CD14-positive monocyte (primary cell): Measurements from ENCODE around the gene VPS35. TPM values are rescaled to one million over a fixed set of nuclear protein-coding genes. Genes with fewer than 3 reads are reported as not detected.
A peak's percentile ranks its signal among the peaks of the same experiment; 100 is the strongest.

Source experiments
- DNase-seq, 3 donors: peaks; one replicate each; pipeline ENCODE4 v3.0.0-alpha.2; 2011 to 2022
- H2AFZ ChIP-seq: 2 replicates; pipeline ENCODE4 v1.6.0; 2012; ENCODE audit warnings: mild to moderate bottlenecking, low read depth, low read length, inconsistent platforms; ENCODE audit not compliant: insufficient read depth, poor library complexity, severe bottlenecking
- H3K27ac ChIP-seq, 2 donors: 1 replicate in 1 of 2; 2 replicates in 1 of 2; pipeline ENCODE4 v1.5.1; 2012 to 2013; ENCODE audit warnings: low read length in 2 of 2, control low read depth in 1 of 2, inconsistent platforms in 1 of 2, low read depth in 1 of 2, mild to moderate bottlenecking in 1 of 2
- H3K27me3 ChIP-seq, 2 donors: one replicate each; pipeline versions ENCODE4 v1.6.0 to v1.6.1; 2011 to 2013; ENCODE audit warnings: low read length in 2 of 2; ENCODE audit not compliant: control insufficient read depth in 2 of 2, insufficient read depth in 2 of 2
- H3K36me3 ChIP-seq, 2 donors: replicated peaks in 1 of 2; 1 replicate in 1 of 2; 2 replicates in 1 of 2; pipeline versions ENCODE4 v1.5.1 to v1.6.1; 2012 to 2013; ENCODE audit warnings: low read length in 2 of 2, control low read depth in 1 of 2, inconsistent platforms in 1 of 2, mild to moderate bottlenecking in 1 of 2; ENCODE audit not compliant: insufficient read depth in 2 of 2, control insufficient read depth in 1 of 2
- H3K4me1 ChIP-seq, 2 donors: 1 replicate in 1 of 2; 2 replicates in 1 of 2; pipeline versions ENCODE4 v1.5.1 to v1.6.1; 2012 to 2013; ENCODE audit warnings: low read length in 2 of 2, control low read depth in 1 of 2, inconsistent platforms in 1 of 2, mild to moderate bottlenecking in 1 of 2, moderate library complexity in 1 of 2; ENCODE audit not compliant: insufficient read depth in 2 of 2, control insufficient read depth in 1 of 2
- H3K4me2 ChIP-seq: replicated peaks from 2 replicates; pipeline ENCODE3; 2012; ENCODE audit warnings: low read length, moderate library complexity, mild to moderate bottlenecking; ENCODE audit not compliant: poor library complexity, severe bottlenecking; ENCODE audit errors: extremely low read depth
- H3K4me3 ChIP-seq, 3 experiments: fragments of 200-600 bp in 1 of 3; sonication (generic) in 1 of 3; replicated peaks in 1 of 3; 1 replicate in 2 of 3; 2 replicates in 1 of 3; pipeline ENCODE4 v1.5.1; 2011 to 2013; ENCODE audit warnings: low read length in 3 of 3, mild to moderate bottlenecking in 3 of 3, control low read depth in 2 of 3, low read depth in 2 of 3, inconsistent platforms in 1 of 3, moderate library complexity in 1 of 3
- H3K79me2 ChIP-seq: 2 replicates; pipeline ENCODE4 v1.6.0; 2012; ENCODE audit warnings: mild to moderate bottlenecking, control low read depth, inconsistent platforms, low read length, moderate library complexity; ENCODE audit not compliant: insufficient read depth
- H3K9ac ChIP-seq: 2 replicates; pipeline ENCODE4 v1.6.0; 2017; ENCODE audit warnings: low read length, mild to moderate bottlenecking; ENCODE audit not compliant: insufficient read depth, poor library complexity, severe bottlenecking
- H3K9me3 ChIP-seq, 2 donors: replicated peaks in 1 of 2; 1 replicate in 1 of 2; 2 replicates in 1 of 2; pipeline versions ENCODE4 v1.5.1 to v1.6.1; 2012 to 2013; ENCODE audit warnings: low read length in 2 of 2, control low read depth in 1 of 2; ENCODE audit not compliant: control insufficient read depth in 1 of 2, insufficient read depth in 1 of 2
- H4K20me1 ChIP-seq: 2 replicates; pipeline ENCODE4 v1.6.0; 2012; ENCODE audit warnings: mild to moderate bottlenecking, low read length, control low read depth, moderate library complexity; ENCODE audit not compliant: insufficient read depth
- H3K27ac Mint-ChIP-seq, 7 donors: one replicate each; pipeline ENCODE4 v1.8.0; 2020; ENCODE audit warnings: mild to moderate bottlenecking in 7 of 7, mixed read lengths in 7 of 7, moderate library complexity in 6 of 7, inconsistent platforms in 2 of 7
- H3K27me3 Mint-ChIP-seq, 3 donors: one replicate each; pipeline ENCODE4 v1.8.0; 2021 to 2022; ENCODE audit warnings: low read depth in 3 of 3, mild to moderate bottlenecking in 3 of 3, mixed read lengths in 3 of 3, moderate library complexity in 3 of 3, inconsistent platforms in 1 of 3
- H3K36me3 Mint-ChIP-seq, 2 donors: one replicate each; pipeline ENCODE4 v1.8.0; 2020; ENCODE audit warnings: mixed read lengths in 2 of 2, inconsistent platforms in 1 of 2, mild to moderate bottlenecking in 1 of 2
- H3K4me1 Mint-ChIP-seq: one replicate; pipeline ENCODE4 v1.8.0; 2020; ENCODE audit warnings: mild to moderate bottlenecking, mixed read lengths
- H3K4me3 Mint-ChIP-seq, 2 donors: one replicate each; pipeline ENCODE4 v1.8.0; 2020; ENCODE audit warnings: mild to moderate bottlenecking in 2 of 2, mixed read lengths in 2 of 2, moderate library complexity in 1 of 2
- H3K9me3 Mint-ChIP-seq, 7 donors: one replicate each; pipeline ENCODE4 v1.8.0; 2020 to 2022; ENCODE audit warnings: mixed read lengths in 7 of 7, mild to moderate bottlenecking in 6 of 7, moderate library complexity in 6 of 7, inconsistent platforms in 2 of 7
- CTCF ChIP-seq: fragments of 200-600 bp; IDR thresholded peaks from one replicate; pipeline ENCODE4 v1.8.0; 2022; ENCODE audit warnings: antibody characterized with exemption, mild to moderate bottlenecking
- WGBS: methylation state at CpG from one replicate; pipeline ENCODE4 v1.1.5; 2013; ENCODE audit warnings: missing lambda C conversion rate; ENCODE audit not compliant: insufficient coverage; 5-methylcytosine and 5-hydroxymethylcytosine counted together
- intact Hi-C, 2 donors: fragments of 100-400 bp; cut with micrococcal nuclease; formaldehyde crosslinking; loops; one replicate each; pipeline versions ENCODE4 v1.15.0 to v1.15.1; 2023
- polyA plus RNA-seq, 3 donors: library from polyadenylated mRNA; depleted of rRNA in 1 of 3; unstranded in 2 of 3; stranded (reverse) in 1 of 3; fragments of 300-500 nt in 2 of 3; fragments of >200 nt in 1 of 3; fragmentation: Illumina TruSeq in 2 of 3; gene quantifications; 1 replicate in 2 of 3; 2 replicates in 1 of 3; pipeline ENCODE4 v1.2.3, GENCODE V29; 2012 to 2021

The VPS35 gene
- polyA plus RNA-seq, 3 donors: 14.6 to 130 (median 113) TPM

- no CpG with 5 or more reads among the region's 3 CpGs for WGBS
- Histone ChIP-seq H4K20me1 (no peaks in the 10 kb centered on the region), H3K27me3 (no peaks in the 10 kb centered on the region), H3K9ac (peak overlapping the region; percentile 9), H3K36me3 (no peaks in the 10 kb centered on the region), H3K79me2 (no peaks in the 10 kb centered on the region), H2AFZ (no peak overlapping the region), H3K27ac (peak overlapping the region; percentile 66 to 88), H3K9me3 (no peaks in the 10 kb centered on the region), H3K4me1 (peaks cover 51 to 53% of the 10 kb centered on the region in 2 donors), H3K4me2 (peak overlapping the region; percentile 69), H3K4me3 (peak overlapping the region in 1 of 3 experiments; percentile 66)
- H3K27ac Mint-ChIP-seq: peak overlapping the region; percentile 65 to 91 (median 88)
- peaks cover 2% of the 10 kb centered on the region in 2 donors for H3K36me3 Mint-ChIP-seq
- peak overlapping the region; percentile 24 to 39 for H3K4me3 Mint-ChIP-seq
- intact Hi-C loops: no loop called here
- peaks cover 0 to 3% (median 0%) of the 10 kb centered on the region in 7 donors for H3K9me3 Mint-ChIP-seq
- peaks cover 0 to 7% (median 2%) of the 10 kb centered on the region in 3 donors for H3K27me3 Mint-ChIP-seq
- peak; percentile 18 to 63 (median 53) for DNase-seq
- peaks cover 56% of the 10 kb centered on the region for H3K4me1 Mint-ChIP-seq
- TF ChIP-seq CTCF: no peak
These were observed 23.9 kb upstream of the VPS35 start for GRCh38 chr16:46712911-46713310.

- intact Hi-C loops: no loop called here
- no peaks in the 10 kb centered on the region for H3K79me2 ChIP-seq
- H3K27ac ChIP-seq: peak overlapping the region; percentile 12 to 88
- DNase-seq: peak in 2 of 3 donors; percentile 45 to 71
- no peak for TF ChIP-seq CTCF
- peaks cover 51 to 53% of the 10 kb centered on the region in 2 donors for H3K4me1 ChIP-seq
- peak overlapping the region; percentile 18 for H3K9ac ChIP-seq
- peak overlapping the region; percentile 12 for H2AFZ ChIP-seq
- H3K4me3 ChIP-seq: peak overlapping the region in 1 of 3 experiments; percentile 66
- Mint-ChIP-seq H3K36me3 (peaks cover 2% of the 10 kb centered on the region in 2 donors), H3K27me3 (peaks cover 0 to 5% (median 2%) of the 10 kb centered on the region in 3 donors), H3K27ac (peak overlapping the region; percentile 44 to 89 (median 85)), H3K9me3 (peaks cover 0 to 3% (median 0%) of the 10 kb centered on the region in 7 donors), H3K4me1 (peaks cover 55% of the 10 kb centered on the region), H3K4me3 (peak overlapping the region; percentile 16 to 80)
- H3K36me3 ChIP-seq: no peaks in the 10 kb centered on the region
- H3K9me3 ChIP-seq: no peaks in the 10 kb centered on the region
- no peaks in the 10 kb centered on the region for H3K27me3 ChIP-seq
- H3K4me2 ChIP-seq: peak overlapping the region; percentile 56
- WGBS: 10% methylated on average over 7 of the region's 10 CpGs
- H4K20me1 ChIP-seq: no peaks in the 10 kb centered on the region
These were observed 22.4 kb upstream of the VPS35 start for GRCh38 chr16:46711106-46712058.
